NCI-H2107 treated with DMSO at 0.1 percent for 48 hours (cell line): ENCODE data around the gene RBBP5.

ENCODE experiments used
- DNase-seq: peaks from one replicate; lab custom pipeline; 2025; ENCODE audit not compliant: unreplicated experiment; lab: John Stamatoyannopoulos, UW

Gene RBBP5

GRCh38 chr1:205057808-205058575, 63.8 kb downstream of the RBBP5 start:
- no peak for DNase-seq

DNA sequence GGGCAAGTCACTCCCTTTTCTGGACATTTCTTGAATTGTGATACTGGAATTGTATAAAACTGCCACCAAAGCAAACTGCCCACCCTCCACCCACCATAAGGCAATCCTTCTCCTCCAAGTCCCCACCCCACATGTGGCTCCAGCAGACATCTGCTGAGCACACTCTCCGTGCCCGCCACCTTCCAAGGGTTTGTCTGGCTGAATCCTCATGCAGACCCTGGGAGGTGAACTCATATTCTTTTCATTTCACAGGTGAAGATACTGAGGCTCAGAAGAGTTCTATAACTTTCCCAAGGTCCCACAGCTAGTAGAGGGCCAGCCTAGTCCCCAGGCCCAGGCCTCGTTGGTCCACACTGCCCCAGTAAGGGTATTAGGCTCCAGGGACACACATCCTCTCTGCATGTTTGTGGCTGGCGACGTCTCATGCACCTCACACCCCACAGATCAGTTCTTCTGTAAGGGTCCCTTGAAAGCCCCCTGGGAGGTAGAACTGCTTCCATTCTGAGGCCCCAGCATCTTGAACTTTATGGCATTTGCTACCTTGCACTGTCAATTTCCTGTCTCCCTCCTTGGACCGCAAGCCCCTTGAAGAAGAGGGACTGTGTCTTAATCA, 64.7 kb downstream of the RBBP5 start:
- no peak for DNase-seq

DNA sequence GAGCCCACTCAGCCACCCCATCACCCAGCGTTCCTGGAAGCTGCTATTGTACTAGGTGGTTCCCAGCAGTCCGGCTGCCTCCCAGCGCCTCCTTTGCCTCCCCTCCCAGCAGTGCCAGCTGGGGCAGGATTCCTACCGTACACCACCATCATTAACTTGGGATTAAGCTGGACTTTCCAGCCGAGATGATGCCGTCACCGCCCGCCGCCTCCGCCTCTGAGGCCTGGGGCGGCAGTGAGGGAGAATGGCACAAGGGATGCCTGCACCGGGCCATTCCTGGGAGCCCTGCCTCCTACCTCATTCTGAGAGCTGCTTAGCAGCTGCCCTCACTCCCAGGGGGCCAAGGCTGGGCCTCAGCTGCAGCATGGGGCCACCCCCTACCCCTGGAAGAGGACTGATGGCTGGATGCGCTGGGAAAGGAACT, 65.6 kb downstream of the RBBP5 start:
- DNase-seq, result no peak

DNA sequence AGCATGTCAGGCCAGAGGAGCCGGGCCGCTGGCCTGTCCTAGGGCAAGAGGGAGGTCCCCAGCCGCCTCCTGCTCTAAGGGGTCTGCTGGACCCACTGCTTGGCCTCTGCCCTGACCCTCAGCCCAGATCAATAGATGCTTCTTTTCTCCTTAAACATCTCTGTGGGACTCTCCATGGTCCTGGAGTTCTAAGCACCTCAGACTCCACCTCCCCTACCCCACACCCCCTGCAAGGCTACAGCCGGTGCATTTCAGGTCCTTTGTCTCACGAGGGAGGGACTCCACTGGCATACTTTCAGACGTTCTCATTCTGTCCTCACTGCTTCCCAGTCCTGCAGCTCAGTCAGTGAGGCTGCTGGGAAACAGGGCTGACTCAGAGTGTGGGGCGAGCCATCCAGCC, 67.8 kb downstream of the RBBP5 start:
- no peak for DNase-seq

- no peak for DNase-seq
Measured at GRCh38 chr1:205053296-205053695, 68.5 kb downstream of the RBBP5 start.

- peak; percentile 67 for DNase-seq
Measured at GRCh38 chr1:205052690-205053089, 69.1 kb downstream of the RBBP5 start.

- DNase-seq, result no peak
Measured at GRCh38 chr1:205049479-205049878, 72.3 kb downstream of the RBBP5 start.

DNA sequence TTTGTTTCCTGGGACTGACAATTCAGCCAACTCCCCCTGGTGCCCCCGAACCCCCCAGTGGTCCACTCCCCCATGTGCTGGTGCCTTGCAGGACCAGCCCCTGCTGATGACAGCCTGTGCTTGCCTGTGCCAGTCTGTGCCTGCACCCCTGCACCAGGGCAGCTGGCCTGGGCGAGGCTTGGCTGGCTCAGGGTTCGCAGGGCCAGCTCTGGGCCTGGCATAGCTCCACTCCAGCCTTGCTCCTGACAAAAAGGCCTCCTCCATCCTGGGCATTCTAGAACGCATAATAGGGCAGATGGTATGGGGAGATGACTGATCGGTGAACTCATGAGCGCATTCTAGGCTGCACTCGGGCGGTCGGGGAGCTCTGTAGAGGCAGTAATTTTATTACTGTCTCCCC, 73.4 kb downstream of the RBBP5 start:
- DNase-seq, result no peak

GRCh38 chr1:205047764-205048231, 74.0 kb downstream of the RBBP5 start:
- DNase-seq, result no peak

DNA sequence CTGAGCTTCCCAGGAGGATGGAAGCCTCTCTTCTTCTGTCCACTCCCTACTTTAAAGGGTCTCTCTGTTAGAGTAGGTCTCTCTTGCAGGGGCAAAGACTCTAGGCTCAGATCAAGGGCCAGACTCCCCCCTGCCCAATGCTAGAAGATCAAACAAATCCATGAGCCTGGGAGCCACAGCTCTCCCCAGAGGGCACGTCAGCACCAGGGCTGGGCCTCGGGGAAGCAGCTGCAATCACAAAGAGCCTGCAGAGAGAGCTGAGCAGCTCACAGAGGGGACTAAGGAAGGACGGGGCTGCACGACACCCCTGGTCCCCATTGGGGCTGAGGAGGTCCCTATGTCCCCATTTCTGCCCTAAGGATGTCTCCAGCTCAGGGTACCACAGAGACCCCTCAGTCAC, 74.9 kb downstream of the RBBP5 start:
- DNase-seq, result no peak

DNA sequence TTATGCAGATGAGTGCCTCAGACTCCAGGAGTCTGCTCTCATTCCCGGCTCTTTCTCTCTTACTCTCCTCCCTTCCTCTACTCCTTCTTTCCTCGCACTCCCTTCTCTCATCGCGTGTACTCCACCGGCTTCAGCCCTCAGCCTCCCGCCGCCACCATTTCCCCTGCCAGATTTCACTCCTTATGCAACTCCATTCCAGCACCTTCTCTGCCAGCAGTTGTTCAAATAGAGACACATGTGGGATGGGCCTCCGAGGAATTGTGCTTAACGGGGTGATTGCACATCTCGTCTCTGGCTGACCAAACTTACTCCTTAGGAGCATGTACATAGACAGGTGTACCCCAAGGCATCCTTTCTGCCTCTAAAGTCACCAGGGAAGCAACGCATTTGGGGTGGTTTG, 76.6 kb downstream of the RBBP5 start:
- DNase-seq, result no peak

GRCh38 chr1:205044741-205045140, 77.0 kb downstream of the RBBP5 start:
- no peak for DNase-seq

DNA sequence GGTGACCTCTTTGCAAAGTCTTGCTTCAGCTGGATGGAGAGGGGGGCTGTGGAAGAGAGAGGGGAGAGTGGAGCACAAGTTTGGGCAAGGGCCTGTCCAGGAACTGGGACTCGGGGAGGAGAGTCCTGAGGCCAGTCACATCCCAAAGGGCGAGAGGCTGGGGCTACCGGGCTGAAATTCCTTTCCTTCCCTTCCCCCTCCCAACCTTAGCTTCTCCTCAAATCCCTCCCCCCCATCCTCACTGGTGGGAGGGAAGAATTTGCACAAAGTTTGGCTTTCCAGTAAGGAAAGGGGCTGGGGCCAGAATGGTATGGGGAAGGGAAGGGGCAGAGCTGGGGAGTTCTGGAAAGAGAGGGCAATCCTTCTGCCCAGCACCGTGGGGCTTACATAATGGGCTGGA, 77.9 kb downstream of the RBBP5 start:
- DNase-seq, result no peak

- no peak for DNase-seq
Measured at GRCh38 chr1:205042911-205043806, 78.6 kb downstream of the RBBP5 start, which contains the start of gene CNTN2. Gene CNTN2 (plus strand): TSS chr1:205043212. CDS start chr1:205053186, 9,974 bp downstream.

GRCh38 chr1:205041998-205042910, 79.5 kb downstream of the RBBP5 start:
- DNase-seq, result no peak

DNA sequence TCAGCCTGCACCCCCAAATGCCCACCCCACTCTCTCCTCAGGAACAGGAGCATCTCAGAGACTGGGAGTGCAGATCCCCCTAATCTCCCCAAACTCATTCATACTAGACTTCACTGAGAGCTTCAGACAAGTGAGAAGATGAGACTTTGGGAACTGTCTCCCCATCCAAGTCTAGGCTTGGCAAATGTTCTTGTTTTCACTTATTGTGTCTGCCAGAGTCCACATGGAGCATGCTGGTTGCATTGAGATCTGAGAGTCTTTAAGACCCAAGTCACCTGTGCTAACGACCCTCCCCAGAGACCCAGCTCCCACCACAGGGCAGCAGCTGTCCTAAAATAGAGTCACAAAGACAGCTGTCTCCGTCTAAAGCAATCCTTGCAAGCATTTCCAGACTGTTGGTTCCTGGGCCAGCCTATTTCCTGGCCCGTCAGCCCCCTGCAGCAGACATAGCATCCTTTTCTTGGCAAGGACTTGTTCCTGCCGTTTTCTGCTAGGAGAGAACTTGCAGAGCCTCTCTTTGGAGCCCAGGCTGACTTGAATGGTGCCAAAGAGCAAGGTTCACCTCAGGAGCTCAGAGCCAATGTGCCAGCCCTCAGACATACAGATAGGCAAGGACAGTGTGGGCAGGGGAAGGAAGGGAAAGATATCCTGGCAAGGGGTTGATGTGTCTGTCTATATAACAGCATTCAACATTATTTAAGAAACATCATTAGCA, 80.6 kb downstream of the RBBP5 start:
- DNase-seq, result no peak

DNA sequence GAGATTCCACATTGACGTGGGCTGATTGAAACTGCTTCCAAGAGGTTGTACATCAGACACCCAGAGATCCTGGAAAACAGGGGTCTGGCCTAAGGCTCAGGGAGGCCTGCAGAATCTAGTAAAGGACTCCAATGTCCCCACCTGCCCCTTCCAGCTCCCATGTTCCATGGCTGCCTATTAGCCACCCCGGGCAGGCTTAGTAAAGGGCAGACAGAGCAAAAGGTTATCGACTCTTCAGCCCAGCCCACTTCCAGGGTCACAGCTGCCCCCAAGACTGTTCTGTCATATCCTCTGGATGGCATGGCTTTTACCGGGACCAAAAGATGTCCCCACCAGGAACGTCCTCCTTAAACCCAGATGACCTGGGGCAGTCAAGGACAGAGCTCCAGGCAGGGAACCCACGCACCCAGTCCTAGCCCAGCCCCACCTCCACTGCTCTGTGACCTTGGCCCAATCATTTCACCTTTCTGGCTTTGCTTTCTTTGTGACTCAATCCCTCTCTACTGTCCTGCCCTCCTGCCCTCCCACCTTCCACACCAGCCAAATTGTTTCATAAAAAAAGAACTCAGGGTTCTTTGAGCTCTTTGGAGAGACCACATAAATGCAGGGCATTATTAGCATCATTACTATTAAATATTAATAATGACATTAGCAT, 83.5 kb downstream of the RBBP5 start:
- no peak for DNase-seq

- no peak for DNase-seq
Measured at GRCh38 chr1:205037539-205037938, 84.2 kb downstream of the RBBP5 start.
